ENCODE measurements around the gene MFSD12. TPM values are rescaled to one million over a fixed set of nuclear protein-coding genes. Genes with fewer than 3 reads are reported as not detected.

Gene MFSD12
- total and polyA plus RNA-seq, 2 of the 8 experiments (the other 6 are each of a cell fraction or from before 2014, with no cell fraction given): 59.6 to 71.3 TPM

- TF ChIP-seq MAFK (IDR thresholded peaks at IDR 0.05; ENCODE audit: low read depth, low read length): no peak
- peak in 1 of 2 experiments; percentile 16; a peak in 1 of 3 replicates for TF ChIP-seq EP300 (IDR thresholded peaks at IDR 0.05; ENCODE audit: borderline replicate concordance in 1 of 2, low read depth in 2 of 2, low read length in 2 of 2)
- peak; percentile 30 for TF ChIP-seq KDM4A (IDR thresholded peaks at IDR 0.05; ENCODE audit: low read depth, low read length, severe bottlenecking)
- peak; percentile 84 for TF ChIP-seq NRF1 (IDR thresholded peaks at IDR 0.05; ENCODE audit: low read depth, low read length)
- TF ChIP-seq CHD7 (IDR thresholded peaks at IDR 0.05; ENCODE audit: insufficient replicate concordance, low read length): no peak
- peak; percentile 49 for TF ChIP-seq TBP (IDR thresholded peaks at IDR 0.05; ENCODE audit: low read depth, low read length)
- peak; percentile 91 for TF ChIP-seq CREB1 (IDR thresholded peaks at IDR 0.05)
- TF ChIP-seq RNF2 (IDR thresholded peaks at IDR 0.05; ENCODE audit: borderline replicate concordance, low read depth, low read length, missing control alignments, poor library complexity, severe bottlenecking): no peak
- TF ChIP-seq SP2 (IDR thresholded peaks at IDR 0.05; ENCODE audit: low read length): no peak
These were observed 51.6 kb downstream of the MFSD12 start, which contains the start of gene FZR1 (continued) for GRCh38 chr19:3505598-3506383.

Measured in H1 (cell line).